Measurements from ENCODE around the gene TNS1. TPM values are rescaled to one million over a fixed set of nuclear protein-coding genes. Genes with fewer than 3 reads are reported as not detected.

The TNS1 gene
- total RNA-seq, 4 donors from 2014 or later: 169 to 316 (median 229) TPM

- H3K36me3 ChIP-seq: no peaks in the 10 kb centered on the region
- no peak overlapping the region for H3K4me3 ChIP-seq (replicated peaks in 1 of 3)
- H3K27ac ChIP-seq: peak overlapping the region; percentile 42 to 76 (median 52)
- peak; percentile 96 for DNase-seq
- H3K4me1 ChIP-seq: peaks cover 27 to 60% of the 10 kb centered on the region in 2 donors
- intact Hi-C loops (cut with DNase I): no loop called here
- TF ChIP-seq CTCF (IDR thresholded peaks at IDR 0.05) (no peak), POLR2A (IDR thresholded peaks at IDR 0.05) (no peak)
- H3K9me3 ChIP-seq: no peaks in the 10 kb centered on the region
- H3K27me3 ChIP-seq: no peaks in the 10 kb centered on the region
- WGBS, 2 donors: 50 to 60% methylated on average over 15 to 17 of the region's 17 CpGs
Observed at GRCh38 chr2:218026676-218027425, 24.1 kb upstream of the TNS1 start.

DNA sequence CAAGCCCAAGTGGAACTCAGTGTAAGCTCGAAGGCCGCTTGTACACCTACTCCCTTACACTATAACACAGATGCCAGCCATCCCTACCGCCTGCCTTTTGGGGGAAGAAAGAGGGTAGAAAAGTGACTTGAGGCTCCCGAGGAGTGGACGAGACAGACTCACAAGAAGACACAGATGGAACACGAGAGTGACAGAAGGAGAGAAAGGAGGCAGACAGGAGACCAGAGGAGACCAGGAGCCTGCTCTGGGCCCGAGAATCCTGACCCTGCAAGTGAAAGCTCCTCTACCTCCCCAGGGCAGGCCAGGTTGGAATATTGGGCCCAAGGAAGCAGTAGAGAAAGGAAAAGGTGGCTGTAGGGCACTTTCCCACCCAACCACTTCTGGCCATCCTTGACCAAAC, 23.4 kb upstream of the TNS1 start:
- no peaks in the 10 kb centered on the region for H3K27me3 ChIP-seq
- TF ChIP-seq CTCF (IDR thresholded peaks at IDR 0.05) (no peak), POLR2A (IDR thresholded peaks at IDR 0.05) (no peak)
- H3K9me3 ChIP-seq: no peaks in the 10 kb centered on the region
- 92 to 96% methylated on average over 7 of the region's 7 CpGs for WGBS, 2 donors
- H3K36me3 ChIP-seq: no peaks in the 10 kb centered on the region
- intact Hi-C loops (cut with DNase I): no loop called here
- peaks cover 25 to 63% of the 10 kb centered on the region in 2 donors for H3K4me1 ChIP-seq
- peak overlapping the region; percentile 42 to 76 (median 52) for H3K27ac ChIP-seq
- no peak overlapping the region for H3K4me3 ChIP-seq (replicated peaks in 1 of 3)
- no peak for DNase-seq

GRCh38 chr2:218024871-218025270, 22.1 kb upstream of the TNS1 start:
- peak in 1 of 2 donors; percentile 2 for DNase-seq
- H3K4me1 ChIP-seq: peaks cover 29 to 69% of the 10 kb centered on the region in 2 donors
- H3K27me3 ChIP-seq: no peaks in the 10 kb centered on the region
- H3K27ac ChIP-seq: no peak overlapping the region
- no peaks in the 10 kb centered on the region for H3K36me3 ChIP-seq
- no peak overlapping the region for H3K4me3 ChIP-seq (replicated peaks in 1 of 3)
- intact Hi-C loops (cut with DNase I): no loop called here
- TF ChIP-seq POLR2A (IDR thresholded peaks at IDR 0.05) (no peak), CTCF (IDR thresholded peaks at IDR 0.05) (no peak)
- WGBS, 2 donors: 93 to 100% methylated on average over 2 of the region's 2 CpGs
- H3K9me3 ChIP-seq: no peaks in the 10 kb centered on the region

DNA sequence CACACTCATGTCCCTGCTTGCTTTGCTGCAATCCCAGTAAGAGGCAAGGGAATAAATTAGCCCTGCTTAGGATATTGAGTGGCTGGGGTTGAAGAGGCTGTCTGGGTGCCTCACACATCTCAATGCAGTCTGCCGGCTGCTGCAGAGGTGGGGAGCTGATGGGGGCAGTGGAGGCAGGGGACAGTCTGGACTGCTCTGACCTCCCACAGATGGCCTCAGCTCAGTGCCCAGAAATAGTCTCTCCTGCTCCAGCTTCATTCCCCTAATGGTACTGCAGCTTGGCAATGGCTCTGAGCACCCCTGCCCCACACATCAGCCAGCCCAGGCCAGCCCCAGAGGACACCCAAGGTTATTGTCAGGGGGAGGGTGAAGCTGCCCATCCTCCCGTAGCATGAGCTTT, 21.5 kb upstream of the TNS1 start:
- WGBS, 2 donors: 83 to 100% methylated on average over 1 to 2 of the region's 2 CpGs
- peaks cover 32 to 69% of the 10 kb centered on the region in 2 donors for H3K4me1 ChIP-seq
- no peaks in the 10 kb centered on the region for H3K9me3 ChIP-seq
- peak in 1 of 2 donors; percentile 1 for DNase-seq
- H3K36me3 ChIP-seq: no peaks in the 10 kb centered on the region
- H3K27me3 ChIP-seq: no peaks in the 10 kb centered on the region
- no peak overlapping the region for H3K27ac ChIP-seq
- no peak overlapping the region for H3K4me3 ChIP-seq (replicated peaks in 1 of 3)
- no peak for TF ChIP-seq POLR2A (IDR thresholded peaks at IDR 0.05)
- TF ChIP-seq CTCF (IDR thresholded peaks at IDR 0.05): no peak
- intact Hi-C loops (cut with DNase I): no loop called here

DNA sequence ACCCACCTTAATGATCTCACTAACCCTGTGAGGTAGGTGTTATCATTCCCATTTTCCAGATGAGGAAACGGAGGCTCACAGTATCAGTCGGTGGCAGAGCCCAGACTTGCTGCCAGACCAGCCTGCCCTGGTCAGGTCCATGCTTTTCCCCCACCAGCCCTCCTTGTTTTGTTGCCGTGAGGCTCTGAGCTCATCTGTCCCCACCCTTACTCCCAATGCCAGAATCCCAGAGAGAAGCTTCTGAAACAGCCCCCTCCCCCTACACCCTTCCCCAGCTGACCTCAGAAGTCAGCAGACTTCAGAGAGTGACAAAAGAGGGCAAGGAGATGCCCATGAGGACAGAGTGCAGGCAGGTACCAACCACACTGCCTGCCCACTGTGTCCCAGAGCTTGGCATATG, 20.8 kb upstream of the TNS1 start:
- intact Hi-C loops (cut with DNase I): no loop called here
- WGBS, 2 donors: 80 to 90% methylated on average over 3 of the region's 3 CpGs
- H3K27me3 ChIP-seq: no peaks in the 10 kb centered on the region
- H3K4me3 ChIP-seq (replicated peaks in 1 of 3): no peak overlapping the region
- no peaks in the 10 kb centered on the region for H3K36me3 ChIP-seq
- TF ChIP-seq CTCF (IDR thresholded peaks at IDR 0.05) (no peak), POLR2A (IDR thresholded peaks at IDR 0.05) (no peak)
- peaks cover 31 to 66% of the 10 kb centered on the region in 2 donors for H3K4me1 ChIP-seq
- DNase-seq: no peak
- H3K27ac ChIP-seq: no peak overlapping the region
- no peaks in the 10 kb centered on the region for H3K9me3 ChIP-seq

Data from thyroid gland (tissue), 4 donors.